Measurements from ENCODE around the gene CATSPERB. TPM values are rescaled to one million over a fixed set of nuclear protein-coding genes. Genes with fewer than 3 reads are reported as not detected.
"Not testable (repeated sequence)": the region's sequence is repeated elsewhere in the genome, so short reads cannot be mapped to it uniquely, and the experiment has no call there.

CATSPERB gene
- total RNA-seq, 1 donor from 2014 or later: not detected

DNA sequence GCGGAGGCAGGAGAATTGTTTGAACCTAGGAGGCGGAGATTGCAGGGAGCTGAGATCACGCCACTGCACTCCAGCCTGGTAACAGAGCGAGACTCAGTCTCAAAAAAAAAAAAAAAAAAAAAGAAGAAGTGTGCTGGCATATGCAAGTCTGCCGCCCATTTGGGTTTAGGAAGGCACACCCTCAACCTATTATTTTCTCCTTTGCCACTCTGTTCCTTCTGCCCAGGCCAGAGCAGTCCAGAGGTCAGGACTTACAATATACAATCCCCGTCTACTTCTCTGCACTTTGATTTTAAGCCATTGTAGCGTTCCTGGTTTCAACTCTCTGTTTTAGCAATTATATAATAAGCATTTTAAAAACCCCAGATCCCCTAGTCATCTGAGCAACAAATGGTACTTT lies 39.8 kb downstream of the CATSPERB start:
- H3K9me3 Mint-ChIP-seq: peaks cover 15% of the 10 kb centered on the region
- ChIA-PET POLR2A (no interaction called here), CTCF (no interaction called here)
- peaks cover 9% of the 10 kb centered on the region for H3K27me3 Mint-ChIP-seq
- no peak for TF ChIP-seq CTCF (IDR thresholded peaks at IDR 0.05)
- H3K36me3 Mint-ChIP-seq (ENCODE audit: low read depth): no peaks in the 10 kb centered on the region
- H3K4me1 Mint-ChIP-seq: no peaks in the 10 kb centered on the region
- no peak overlapping the region for H3K4me3 Mint-ChIP-seq
- DNase-seq (no peak), ATAC-seq (ENCODE audit: low read depth) (no peak)
- H3K27ac Mint-ChIP-seq: no peak overlapping the region
- intact Hi-C loops (cut with micrococcal nuclease): no loop called here

DNA sequence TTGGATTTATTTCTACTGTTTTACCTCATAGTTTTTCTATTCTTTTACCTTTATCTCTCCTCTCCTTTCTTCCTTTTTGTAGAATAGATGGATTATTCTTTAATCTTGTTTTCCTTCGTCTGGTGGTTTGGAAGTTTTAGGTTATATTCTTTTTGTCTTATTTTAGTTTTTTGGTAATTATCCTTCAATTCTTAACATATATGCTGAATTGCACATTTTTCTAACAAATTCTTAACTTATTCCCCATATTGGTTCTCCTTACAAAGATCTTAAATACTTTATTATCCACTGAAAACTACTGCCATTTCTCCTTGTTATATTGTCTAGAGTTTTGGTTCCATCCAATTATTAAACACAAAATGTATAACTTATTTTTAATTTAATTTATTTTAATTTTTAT lies 42.3 kb downstream of the CATSPERB start:
- intact Hi-C loops (cut with micrococcal nuclease): no loop called here
- Mint-ChIP-seq H3K9me3 (peaks cover 14% of the 10 kb centered on the region), H3K4me3 (no peak overlapping the region), H3K4me1 (no peaks in the 10 kb centered on the region), H3K27ac (no peak overlapping the region), H3K27me3 (peaks cover 6% of the 10 kb centered on the region), H3K36me3 (ENCODE audit: low read depth) (no peaks in the 10 kb centered on the region)
- no peak for DNase-seq
- CTCF ChIA-PET: no interaction called here
- no peak for ATAC-seq (ENCODE audit: low read depth)
- POLR2A ChIA-PET: no interaction called here
- no peak for TF ChIP-seq CTCF (IDR thresholded peaks at IDR 0.05)

DNA sequence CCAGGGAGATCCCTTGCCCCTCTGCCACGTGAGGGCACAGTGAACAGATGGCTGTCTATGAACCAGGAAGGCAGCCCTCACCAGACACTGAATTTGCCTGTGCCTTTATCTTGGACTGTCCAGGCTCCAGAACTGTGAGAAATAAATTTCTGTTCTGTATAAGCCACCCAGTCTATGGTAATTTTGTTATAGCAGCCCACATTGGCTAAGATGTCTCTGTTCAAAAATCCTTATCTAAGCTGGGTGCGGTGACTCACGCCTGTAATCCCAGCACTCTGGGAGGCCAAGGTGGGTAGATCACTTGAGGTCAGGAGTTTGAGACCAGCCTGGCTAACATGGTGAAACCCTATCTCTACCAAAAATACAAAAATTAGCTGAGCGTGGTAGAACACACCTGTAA lies 44.5 kb downstream of the CATSPERB start:
- H3K36me3 Mint-ChIP-seq (ENCODE audit: low read depth); CTCF ChIA-PET; POLR2A ChIA-PET; H3K4me1 Mint-ChIP-seq; intact Hi-C loops (cut with micrococcal nuclease); H3K27ac Mint-ChIP-seq; H3K27me3 Mint-ChIP-seq; ATAC-seq (ENCODE audit: low read depth); DNase-seq; H3K4me3 Mint-ChIP-seq: not testable (repeated sequence)
- H3K9me3 Mint-ChIP-seq: peaks cover 14% of the 10 kb centered on the region

- H3K27ac Mint-ChIP-seq: no peak overlapping the region
- DNase-seq: no peak
- CTCF ChIA-PET: no interaction called here
- POLR2A ChIA-PET: no interaction called here
- H3K4me1 Mint-ChIP-seq: no peaks in the 10 kb centered on the region
- H3K27me3 Mint-ChIP-seq: peaks cover 5% of the 10 kb centered on the region
- no peak overlapping the region for H3K4me3 Mint-ChIP-seq
- intact Hi-C loops (cut with micrococcal nuclease): no loop called here
- no peak for ATAC-seq (ENCODE audit: low read depth)
- H3K9me3 Mint-ChIP-seq: peaks cover 9% of the 10 kb centered on the region
- TF ChIP-seq CTCF (IDR thresholded peaks at IDR 0.05): no peak
- H3K36me3 Mint-ChIP-seq (ENCODE audit: low read depth): no peaks in the 10 kb centered on the region
Observed at GRCh38 chr14:91685600-91685999, 46.3 kb downstream of the CATSPERB start.

DNA sequence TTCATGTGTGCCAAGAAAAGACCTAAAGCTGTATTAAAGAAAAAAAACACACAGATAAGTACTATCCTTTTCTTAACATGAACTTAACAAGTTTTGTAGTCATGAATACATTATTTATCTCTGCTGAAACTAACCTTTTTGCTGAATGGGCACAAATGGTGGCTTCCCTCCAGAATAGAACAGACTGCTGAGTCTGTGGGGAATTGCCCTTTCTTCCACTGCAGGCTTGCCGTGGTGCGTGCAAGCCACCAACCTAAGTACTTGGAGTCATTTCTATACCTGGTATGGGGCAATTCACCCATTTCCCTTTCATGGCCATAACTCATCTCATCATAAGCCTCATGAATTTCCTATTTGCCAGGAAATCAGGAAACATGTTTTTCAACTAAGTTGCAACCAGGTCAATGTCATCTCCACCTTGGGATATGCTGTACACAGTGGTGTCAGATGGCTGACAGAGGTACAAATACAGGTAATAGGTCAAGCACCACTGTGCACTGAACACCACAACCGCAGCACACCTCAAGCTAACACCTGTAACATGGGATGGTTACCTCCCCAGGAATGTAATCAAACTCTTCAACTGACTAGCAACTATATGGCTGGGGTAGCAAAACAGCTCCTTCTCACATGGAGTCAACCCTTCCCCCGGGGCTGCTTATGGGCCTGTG lies 49.9 kb downstream of the CATSPERB start:
- no peaks in the 10 kb centered on the region for H3K36me3 Mint-ChIP-seq (ENCODE audit: low read depth)
- H3K4me3 Mint-ChIP-seq: no peak overlapping the region
- ChIA-PET POLR2A (no interaction called here), CTCF (no interaction called here)
- H3K4me1 Mint-ChIP-seq: no peaks in the 10 kb centered on the region
- H3K9me3 Mint-ChIP-seq: peaks cover 5% of the 10 kb centered on the region
- intact Hi-C loops (cut with micrococcal nuclease): no loop called here
- ATAC-seq (ENCODE audit: low read depth) (no peak), DNase-seq (no peak)
- peaks cover 2% of the 10 kb centered on the region for H3K27me3 Mint-ChIP-seq
- TF ChIP-seq CTCF (IDR thresholded peaks at IDR 0.05): no peak
- H3K27ac Mint-ChIP-seq: no peak overlapping the region

DNA sequence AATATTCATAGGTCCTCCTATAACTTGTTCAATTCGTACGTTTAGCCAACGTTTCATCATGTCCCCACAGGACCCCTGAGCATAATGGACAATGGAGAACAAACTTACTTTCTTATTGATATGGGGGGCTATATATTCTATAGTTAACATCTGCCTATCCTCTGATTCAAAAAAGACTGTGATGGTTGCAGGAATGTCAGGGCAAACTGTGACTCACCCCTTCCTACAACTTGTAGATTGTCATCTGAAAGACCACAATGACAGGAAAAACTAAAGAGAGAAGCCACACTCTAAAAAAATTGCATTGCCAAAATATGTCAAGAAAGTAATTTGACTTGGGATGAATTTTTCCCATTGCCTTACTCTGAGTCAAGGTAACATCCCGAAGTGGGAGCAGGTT lies 50.8 kb downstream of the CATSPERB start:
- DNase-seq (no peak), ATAC-seq (ENCODE audit: low read depth) (no peak)
- Mint-ChIP-seq H3K27me3 (peaks cover 2% of the 10 kb centered on the region), H3K4me3 (no peak overlapping the region), H3K4me1 (no peaks in the 10 kb centered on the region), H3K9me3 (peaks cover 5% of the 10 kb centered on the region), H3K27ac (no peak overlapping the region), H3K36me3 (ENCODE audit: low read depth) (no peaks in the 10 kb centered on the region)
- POLR2A ChIA-PET: no interaction called here
- CTCF ChIA-PET: no interaction called here
- intact Hi-C loops (cut with micrococcal nuclease): no loop called here
- no peak for TF ChIP-seq CTCF (IDR thresholded peaks at IDR 0.05)
